ENCODE data around the gene ENTHD1. TPM values are rescaled to one million over a fixed set of nuclear protein-coding genes. Genes with fewer than 3 reads are reported as not detected.

ENTHD1 gene, protein sequence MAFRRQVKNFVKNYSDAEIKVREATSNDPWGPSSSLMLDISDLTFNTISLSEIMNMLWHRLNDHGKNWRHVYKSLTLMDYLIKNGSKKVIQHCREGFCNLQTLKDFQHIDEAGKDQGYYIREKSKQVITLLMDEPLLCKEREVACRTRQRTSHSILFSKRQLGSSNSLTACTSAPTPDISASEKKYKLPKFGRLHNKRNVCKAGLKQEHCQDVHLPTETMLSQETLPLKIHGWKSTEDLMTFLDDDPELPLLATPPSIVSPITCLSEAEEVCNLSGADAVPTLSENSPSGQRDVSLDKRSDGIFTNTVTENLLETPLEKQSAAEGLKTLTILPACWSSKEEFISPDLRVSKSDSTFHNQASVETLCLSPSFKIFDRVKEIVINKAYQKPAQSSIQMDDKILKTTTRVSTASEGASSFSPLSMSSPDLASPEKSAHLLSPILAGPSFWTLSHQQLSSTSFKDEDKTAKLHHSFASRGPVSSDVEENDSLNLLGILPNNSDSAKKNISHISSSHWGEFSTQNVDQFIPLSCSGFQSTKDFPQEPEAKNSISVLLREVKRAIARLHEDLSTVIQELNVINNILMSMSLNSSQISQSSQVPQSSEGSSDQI
- not detected for polyA plus RNA-seq (ENCODE audit: insufficient read length)

DNA sequence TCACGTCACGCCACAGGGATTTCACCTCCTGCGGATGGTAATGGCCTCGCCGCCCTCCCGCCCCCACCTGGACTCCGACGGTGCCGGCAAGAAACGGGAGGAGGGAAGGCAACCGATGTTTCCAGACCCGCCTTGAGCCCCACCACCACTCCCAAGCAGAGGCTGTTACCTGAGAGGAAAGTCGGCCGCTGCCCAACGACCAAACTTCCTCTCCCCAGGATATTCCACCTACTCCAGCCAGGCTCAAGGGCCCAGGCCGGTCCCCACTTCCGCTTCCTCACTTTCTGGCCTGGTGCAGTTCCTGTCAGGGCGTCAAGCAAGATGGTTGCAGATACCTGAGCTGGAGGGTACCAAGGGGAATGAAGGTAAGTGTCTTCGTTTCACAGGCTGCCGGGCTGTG lies at the start of gene ENTHD1:
ENTHD1 (minus strand) TSS at position 235 of the 400 bp plus-strand sequence. CDS start 6,012 bp downstream, outside the sequence.
- DNase-seq (ENCODE audit: low read depth) = no peak

DNA sequence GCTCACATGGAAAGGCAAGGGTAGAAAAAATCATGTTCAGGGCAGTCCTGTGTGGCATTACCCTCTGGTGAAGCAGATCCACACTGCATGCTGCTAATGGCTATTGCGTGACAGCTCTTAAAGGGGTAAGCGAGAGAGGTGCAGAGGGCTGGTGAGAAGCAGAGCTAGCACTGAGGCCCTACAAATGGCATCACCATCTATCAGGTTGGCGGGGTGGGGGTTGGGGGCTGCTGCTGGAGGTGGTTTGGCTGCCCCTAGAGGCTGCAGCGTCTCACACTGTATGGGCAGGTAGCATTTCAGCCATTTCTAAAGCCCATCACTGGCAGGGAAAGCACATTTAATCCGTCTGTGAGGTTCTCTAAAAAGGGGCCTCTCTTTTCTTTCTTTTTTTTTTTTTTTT lies 49.8 kb upstream of the ENTHD1 start:
- DNase-seq (ENCODE audit: low read depth) = no peak

DNA sequence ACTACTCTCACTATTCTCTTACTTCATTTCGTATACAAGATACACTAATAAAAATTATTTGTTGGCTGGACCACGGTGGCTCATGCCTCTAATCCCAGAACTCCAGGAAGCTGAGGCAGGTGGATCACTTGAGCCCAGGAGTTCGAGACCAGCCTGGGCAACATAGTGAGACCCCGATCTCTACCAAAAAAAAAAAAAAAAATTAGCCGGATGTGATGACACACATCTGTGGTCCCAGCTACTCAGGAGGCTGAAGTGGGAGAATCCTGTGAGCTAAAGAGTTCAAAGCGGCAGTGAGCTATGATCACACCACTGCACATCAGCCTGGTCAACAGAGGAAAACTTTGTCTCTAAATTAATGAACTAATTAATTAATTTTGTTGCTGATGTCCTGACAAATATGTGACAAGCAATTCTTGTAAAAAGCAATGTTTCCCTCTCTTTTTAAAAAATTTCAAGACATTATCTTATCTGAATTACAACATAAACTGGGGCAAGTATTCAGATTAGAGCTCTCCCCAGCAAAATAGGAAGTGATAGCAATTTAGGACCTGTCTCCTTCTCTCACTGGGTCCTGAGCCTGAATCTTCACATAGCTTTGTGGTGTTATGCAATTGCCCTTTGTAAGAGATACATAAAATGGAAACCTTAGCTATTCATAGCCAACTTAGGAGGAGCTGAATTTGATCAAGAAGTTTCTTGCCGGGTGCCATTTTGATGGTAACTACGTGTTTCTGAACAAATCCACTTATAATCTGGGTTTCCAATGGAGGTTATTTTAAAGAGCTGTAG lies 49.1 kb upstream of the ENTHD1 start:
- DNase-seq (ENCODE audit: low read depth) = no peak

DNA sequence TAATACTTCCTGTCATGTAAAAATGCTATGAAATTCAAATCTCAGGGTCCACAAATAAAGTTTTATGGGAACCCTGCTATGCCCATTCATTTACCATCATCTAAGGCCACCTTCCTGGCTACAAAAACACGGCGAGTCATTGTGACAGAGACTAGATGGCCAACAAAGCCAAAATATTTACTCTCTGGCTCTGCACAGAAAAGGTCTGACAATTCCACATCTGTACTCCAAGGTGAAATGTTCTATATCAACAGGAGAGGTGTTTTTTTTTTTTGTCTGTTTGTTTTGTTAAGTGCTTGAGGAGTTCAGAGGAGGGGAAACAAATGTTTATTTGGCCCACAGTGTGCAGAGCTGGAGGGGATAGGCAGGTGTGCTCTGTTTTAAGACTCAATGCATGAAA lies 48.0 kb upstream of the ENTHD1 start:
- no peak for DNase-seq (ENCODE audit: low read depth)

DNA sequence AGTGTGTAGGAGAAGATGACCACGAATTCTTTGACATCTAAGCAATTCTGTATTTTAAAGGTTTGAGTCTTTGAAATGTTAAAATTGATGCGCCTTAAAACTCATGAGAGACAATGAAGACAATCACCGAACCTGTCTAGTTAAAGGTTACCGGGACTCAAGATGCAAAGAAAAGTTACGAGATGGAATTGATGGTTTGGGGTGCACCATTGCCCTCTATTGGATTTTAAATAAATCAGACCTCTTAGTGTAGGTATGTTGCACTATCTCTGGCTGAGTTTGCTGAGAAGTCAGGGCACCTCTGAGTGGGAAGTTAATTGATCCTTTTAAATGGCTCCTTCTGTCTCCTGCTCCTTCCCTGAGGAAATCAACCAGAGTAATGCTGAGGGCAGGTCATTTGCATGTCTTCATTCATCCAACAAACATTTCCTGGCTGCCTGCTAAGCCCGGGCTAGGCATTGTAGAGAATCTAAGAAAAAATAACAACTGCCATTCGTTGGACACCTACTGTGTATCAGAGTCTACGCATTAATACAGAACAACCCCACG lies 47.3 kb upstream of the ENTHD1 start:
- no peak for DNase-seq (ENCODE audit: low read depth)

DNA sequence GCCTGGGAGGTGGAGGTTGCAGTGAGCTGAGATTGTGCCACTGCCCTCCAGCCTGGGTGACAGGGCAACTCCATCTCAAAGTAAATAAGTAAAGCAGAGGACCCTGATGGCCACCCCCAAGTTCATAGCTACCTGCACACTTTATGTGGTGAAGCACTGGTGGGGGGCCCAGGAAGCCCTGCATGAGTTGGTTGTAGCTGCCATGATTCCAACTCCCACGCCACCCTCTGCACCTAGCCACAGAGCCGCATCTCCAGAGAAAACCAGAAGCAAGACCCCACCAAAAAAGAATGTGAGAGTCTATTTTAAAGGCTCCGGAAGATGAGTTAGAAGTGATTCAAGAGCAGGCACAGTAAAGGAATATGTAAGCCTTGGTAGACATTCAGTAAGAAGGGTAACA lies 46.3 kb upstream of the ENTHD1 start:
- no peak for DNase-seq (ENCODE audit: low read depth)

DNA sequence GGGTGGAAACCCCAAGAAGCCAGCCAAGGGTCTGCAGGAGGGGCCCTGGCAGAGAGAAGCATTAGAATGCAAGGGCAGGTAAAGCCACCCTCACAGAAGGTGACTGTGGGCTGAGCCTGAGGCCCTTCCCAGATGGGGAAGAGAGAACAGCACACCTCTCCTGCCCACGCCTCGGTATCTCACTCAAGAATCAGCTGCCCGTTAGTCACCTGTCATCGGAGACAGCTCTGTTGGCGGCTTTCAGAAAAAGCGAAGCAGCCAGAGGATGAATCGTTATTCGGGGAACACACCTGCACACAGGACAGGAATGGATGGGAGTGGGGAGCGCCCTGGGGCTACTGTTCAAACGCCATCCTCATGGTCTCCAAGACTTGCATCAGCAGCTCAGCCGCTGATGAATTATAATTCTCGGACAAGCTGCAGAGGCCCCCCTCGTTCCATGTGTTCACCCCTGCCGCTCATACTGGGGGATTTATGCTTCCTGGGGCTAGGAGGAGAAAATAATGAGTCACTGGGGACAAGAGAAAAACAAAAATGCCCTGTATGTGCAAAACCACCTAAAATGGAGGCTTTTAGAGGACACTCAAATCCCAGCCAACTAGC lies 45.0 kb upstream of the ENTHD1 start:
- no peak for DNase-seq (ENCODE audit: low read depth)

DNA sequence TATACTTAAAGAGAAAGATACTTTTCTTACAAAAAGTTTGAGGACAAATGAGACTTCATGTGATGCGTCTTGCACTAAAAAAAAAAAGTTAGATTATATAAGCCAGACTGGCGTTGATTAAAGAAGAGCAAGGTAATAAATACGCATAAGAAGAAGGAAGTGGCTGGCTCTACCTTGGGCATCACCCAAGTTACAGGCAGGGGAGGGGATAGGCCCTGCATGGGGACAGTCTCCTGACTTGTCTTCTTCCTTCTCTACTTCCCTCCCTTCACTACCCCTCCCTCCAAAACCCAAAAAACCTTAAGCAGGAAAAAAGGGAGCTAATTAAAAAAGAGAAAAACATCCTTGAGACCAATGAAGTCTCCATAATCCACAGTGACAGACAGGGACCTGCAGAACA lies 44.3 kb upstream of the ENTHD1 start:
- DNase-seq (ENCODE audit: low read depth) = no peak

DNA sequence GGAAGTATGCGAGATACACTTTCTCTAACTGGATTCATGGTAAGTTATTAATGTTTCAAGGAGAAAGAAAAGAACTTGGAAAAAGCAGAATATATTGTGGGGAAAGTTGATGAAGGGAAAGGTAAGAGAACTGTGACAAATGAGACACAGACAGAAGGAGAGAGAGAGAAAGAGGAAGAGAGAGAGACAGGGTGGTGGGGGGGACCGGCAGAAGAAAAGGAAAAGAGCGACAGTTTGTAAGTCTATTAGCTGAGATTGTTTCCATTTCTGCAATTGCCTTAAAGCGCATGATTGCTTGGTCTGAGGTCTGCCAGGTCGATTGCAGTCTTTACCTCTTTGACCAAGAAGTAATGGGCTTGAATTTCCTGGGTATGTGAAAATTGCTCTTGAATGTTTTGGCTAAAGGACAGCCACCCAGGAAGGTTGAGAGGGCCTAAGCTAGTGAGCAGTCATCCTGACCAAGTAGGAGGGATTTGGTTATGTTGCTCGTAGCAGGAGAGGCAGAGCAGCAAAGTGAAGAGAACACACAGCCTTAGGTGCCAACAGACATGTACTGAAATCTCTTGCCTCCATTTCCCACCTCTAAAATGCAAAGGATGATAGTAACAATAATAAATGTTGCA lies 43.1 kb upstream of the ENTHD1 start:
- no peak for DNase-seq (ENCODE audit: low read depth)

DNA sequence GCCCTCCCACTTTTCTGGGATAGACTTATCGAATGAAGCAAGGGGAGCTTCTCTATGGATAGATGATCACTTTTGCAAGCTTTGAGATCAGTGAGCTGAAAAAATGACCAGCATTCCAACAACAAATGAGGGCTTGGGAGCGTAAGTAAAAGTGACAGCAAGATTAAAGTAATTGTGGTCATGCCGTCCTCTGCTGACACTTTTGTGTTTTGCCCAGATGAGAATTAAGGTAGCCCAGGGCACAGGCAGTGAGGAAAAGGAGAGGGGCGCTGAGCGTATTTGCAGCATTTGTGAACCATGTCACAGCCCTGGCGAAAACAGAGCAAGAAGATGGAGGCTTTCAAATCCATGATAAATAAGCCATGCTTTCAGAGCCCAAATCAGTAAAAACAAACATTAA lies 42.1 kb upstream of the ENTHD1 start:
- DNase-seq (ENCODE audit: low read depth) = no peak

DNA sequence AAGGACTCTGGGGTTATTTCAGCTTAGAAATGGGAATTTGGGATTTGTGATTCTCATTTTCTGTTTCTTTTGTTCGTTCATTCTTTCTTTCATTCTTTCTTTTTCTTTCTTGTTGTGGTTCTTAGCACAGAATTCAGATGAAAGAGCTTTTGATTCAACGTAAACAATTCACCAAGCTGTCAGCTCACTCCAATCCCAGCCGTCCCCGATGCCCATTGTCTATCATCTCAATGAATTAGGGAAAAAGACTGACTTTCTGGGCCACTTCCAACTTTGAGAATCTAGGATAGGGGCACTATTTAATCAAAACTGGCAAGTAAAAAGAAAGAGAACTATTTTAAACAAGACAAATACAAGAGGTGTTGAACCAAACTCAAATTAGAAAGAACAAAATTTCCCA lies 41.6 kb upstream of the ENTHD1 start:
- no peak for DNase-seq (ENCODE audit: low read depth)

DNA sequence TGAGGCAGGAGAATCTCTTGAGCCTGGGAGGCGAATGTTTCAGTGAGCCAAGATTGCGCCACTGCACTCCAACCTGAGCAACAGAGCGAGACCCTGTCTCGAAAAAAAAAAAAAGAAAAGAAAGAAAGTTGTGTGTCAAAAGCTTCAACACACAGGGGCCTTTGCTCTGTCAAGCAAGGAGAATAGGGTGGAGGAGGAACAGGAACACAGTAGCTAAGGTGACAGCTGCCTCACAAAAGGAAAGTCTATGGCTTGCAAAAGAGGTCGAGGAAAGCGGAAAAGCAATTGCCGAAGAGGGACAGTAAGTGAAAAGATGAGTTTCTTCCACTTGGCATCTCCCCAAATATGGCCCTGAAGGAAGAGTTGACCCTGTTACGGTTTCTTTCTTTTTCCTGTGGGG lies 40.2 kb upstream of the ENTHD1 start:
- no peak for DNase-seq (ENCODE audit: low read depth)

DNA sequence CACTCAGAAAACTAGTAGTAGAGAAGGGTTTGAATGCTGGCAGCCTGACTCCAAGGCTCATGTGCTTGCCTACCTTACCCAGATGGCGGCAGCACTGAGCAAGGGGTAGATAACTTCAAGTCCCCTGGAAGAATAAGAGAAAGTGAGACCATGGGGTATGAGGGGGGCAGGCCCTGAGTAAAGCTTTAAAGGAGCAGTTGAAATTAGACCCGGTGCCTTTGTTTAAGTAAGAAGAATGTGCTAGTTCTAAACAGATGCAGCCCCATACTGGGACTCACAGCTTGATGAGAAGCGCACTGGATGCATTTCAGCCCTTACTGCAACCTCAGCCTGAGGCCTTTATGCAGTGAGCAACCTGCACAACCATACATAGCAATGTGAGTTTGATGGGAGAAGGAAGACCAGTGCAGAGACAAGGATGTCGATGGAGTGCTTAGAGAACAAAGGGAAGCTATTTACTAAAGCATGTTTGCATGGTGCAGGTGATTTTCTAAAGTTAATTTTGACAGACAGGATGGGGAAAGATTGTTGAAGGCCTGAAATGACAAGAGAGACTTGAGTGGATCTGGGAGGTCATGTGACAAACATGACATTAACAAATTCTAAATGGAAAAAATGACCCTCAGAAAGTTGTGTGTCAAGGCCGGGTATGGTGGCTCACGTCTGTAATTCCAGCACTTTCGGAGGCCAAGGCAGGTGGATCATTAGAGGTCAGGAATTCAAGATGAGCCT lies 39.5 kb upstream of the ENTHD1 start:
- DNase-seq (ENCODE audit: low read depth) = no peak

DNA sequence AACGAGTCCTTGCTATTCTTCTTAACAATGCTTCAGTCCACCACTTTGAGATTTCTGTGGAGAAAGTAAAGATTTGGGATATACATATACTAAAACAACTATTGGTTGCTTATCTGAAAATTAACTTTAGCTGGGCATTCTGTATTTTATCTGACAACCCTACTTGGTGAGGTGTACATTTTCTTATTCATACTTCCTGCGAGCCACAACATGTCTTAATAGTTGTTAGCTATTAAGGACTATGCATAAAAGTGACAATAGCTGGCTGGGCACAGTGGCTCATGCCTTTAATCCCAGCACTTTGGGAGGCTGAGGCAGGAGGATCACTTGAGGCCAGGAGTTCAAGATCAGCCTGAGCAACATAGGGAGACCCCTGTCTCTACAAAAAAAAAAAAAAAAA lies 38.6 kb upstream of the ENTHD1 start:
- DNase-seq (ENCODE audit: low read depth) = no peak

DNA sequence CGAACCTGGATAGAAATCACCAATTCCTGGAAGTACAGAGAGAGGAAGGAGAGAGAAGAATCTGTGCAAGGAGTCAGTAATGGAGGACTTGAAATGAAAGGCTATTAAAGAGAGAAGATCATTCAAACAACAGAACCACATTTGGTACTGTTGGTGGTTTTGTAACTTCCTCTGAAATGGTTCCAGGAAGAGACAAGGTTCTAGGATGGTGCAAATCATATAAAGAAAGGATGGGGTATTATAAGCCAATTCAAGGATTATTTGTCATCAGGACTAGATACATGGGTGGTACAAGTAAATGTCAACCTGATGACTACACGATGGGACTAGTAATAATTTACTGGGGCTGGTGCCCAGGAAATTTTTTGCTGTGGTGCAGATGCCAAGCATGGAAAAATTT lies 37.7 kb upstream of the ENTHD1 start:
- no peak for DNase-seq (ENCODE audit: low read depth)

DNA sequence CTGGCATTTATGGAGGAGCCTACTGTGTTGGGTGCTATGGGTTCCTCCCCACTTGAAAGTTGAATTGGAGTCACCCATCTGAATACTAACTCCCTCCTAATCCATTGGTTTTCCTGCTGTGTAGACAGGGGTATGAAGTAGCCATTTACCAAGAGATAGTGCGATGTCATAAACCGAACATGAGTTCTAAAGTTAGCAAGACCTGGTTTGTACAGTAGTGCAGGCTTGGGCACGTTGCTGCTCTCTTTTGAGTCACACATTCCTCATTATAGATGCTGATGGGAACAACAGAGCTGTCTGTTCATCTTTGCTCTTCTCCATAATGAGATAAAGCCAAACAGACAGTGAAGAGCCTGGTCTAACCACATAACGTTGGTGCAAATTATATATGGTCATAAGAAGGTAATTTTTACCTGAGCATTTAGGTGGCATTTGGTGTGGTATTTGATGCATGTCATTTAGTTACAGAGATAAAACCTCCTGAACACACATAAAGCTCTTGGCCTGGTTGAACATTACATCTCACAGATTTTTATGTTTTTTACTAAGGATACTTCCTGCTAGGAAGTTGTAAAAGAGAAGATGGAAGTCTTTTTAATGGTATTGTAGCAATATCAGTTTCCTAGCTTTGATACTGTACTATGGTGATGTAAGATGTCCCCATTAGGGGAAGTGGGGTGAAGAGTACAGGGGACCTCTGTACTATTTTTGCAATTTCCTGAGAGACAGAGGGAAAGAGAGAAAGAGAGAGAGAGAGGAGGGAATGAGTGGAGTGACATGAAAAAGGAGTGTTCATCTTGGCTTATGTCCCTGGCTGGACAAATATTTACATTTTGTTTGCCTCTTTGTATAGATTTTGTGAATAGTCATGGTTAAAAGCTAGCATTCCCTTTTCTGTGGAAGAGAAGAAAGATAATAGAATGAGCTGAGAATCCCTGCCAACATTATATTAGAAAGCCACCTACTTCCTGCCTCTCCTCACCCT lies 35.3 kb upstream of the ENTHD1 start:
- no peak for DNase-seq (ENCODE audit: low read depth)

DNA sequence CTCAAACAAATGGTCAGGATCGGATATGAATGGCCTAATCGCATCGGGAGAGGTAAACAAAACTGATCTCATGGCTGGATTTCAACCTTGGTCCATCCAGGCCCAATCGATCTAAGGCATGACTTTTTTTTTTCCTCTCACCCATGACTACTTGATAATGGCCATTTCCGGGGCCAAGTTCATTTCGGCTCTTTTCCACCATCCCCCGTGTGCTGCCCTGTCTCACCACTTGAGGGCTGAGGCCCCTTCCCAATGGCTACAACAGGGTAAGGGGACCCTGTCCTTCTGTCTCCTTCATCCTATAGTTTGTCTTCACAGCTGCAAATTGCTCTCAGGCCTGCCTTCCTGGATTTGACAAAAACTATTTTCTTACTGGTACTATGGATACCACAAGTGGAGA lies 34.0 kb upstream of the ENTHD1 start:
- DNase-seq (ENCODE audit: low read depth) = no peak

DNA sequence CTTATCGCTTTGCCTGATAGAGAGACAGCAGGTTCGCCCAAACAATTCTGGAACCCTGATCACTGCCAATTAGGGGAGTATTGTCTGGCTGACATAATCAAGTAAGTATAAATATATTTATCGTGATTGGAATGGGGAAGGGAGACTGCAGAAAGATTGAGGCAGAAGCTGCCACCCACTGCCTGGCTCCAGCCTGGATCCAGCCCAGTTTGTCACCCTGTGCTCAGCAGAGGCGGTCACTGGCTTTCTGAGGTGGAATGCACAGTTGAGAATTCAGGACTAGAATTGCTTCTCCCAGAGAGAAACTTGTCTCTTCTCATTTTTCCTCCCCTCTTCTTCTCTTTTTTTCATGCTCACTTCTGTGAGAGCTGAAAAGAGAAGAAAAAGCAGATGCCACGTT lies 33.2 kb upstream of the ENTHD1 start:
- DNase-seq (ENCODE audit: low read depth) = no peak

DNA sequence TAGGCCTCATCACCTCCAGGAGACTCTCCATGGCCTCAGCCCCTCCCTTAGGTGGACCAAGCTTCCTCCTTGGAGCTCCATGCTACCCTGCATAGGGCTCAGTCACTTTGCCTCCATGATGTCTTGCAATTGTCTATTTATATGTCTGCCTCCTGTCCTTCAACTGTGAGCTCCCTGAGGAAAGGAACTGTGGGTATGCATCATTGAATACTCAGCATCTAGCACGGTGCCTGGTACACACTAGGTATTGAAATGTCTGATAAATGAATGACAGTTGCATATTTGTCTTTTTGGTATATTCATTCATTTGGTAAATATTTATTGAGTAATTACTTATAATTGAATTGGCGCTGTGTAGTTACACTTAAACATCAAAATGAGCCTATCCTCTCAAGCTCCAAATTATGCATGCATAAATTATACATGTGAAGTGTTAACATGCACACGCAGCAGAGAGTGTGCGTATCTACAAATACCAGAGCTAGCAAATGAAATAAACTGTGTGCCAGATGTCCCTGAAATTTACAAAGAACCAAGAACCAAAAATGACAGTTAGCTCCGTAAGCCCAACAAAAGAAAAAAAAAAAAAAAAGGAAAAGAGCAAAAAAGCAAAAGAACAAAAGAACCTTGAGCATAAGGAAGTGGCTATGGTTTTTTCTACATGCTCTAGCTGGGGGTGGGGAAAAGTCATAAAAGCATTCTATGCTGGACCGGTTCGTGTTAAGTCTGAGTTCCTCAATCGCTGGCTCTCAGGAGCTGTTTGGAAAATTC lies 32.5 kb upstream of the ENTHD1 start:
- no peak for DNase-seq (ENCODE audit: low read depth)

Measured in forelimb muscle (tissue), 1 donor.